ENCODE results near the gene NFIX. TPM values are rescaled to one million over a fixed set of nuclear protein-coding genes. Genes with fewer than 3 reads are reported as not detected.

NFIX gene
- total and polyA plus RNA-seq, 2 of the 13 experiments (the other 11 are each of a cell fraction or from before 2014, with no cell fraction given): 3.4 to 5.4 TPM

DNA sequence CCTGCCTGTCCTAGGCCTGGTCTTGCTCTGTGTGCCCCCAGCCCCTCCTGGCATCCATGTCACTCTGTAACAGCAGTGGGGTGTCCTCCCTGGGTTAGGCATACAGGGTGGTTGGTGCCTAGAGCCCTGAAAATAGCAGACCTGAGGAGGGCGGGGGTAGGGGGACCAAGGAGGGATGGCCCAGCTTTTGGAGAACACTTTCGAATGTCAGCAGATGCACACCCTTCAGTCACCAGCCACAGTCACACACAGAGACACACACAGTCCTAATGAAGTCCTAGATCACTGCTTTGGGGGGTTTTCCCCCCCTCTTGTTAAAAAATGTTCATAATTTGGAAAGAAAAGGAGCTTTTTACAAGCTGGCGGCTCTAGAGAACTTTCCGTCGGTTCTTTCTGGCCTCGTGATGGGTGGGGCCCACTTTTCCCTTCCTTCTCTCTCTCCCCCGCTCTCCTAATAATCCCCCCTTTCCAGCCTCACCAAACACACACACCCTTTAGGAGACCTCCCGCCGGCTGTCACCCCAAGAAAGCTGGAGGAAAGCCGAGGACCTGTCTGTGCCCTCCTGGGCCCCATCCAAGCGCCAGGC, 59.4 kb downstream of the NFIX start:
- H3K4me1 ChIP-seq (ENCODE audit: insufficient read depth, low read length): peaks cover 97% of the 10 kb centered on the region
- intact Hi-C loops (cut with micrococcal nuclease; ENCODE audit: unreplicated experiment) (no loop called here), in situ Hi-C loops (cut with HindIII; ENCODE audit: extremely low pct_ligation_motif_present, low pct_unique_long_range_greater_than_20kb) (no loop called here)
- no peak overlapping the region for H2AFZ ChIP-seq (ENCODE audit: low read length)
- no TSS peak for BruUV-seq (replicated peaks)
- H3K79me2 ChIP-seq (ENCODE audit: insufficient read depth, low read length): peaks cover 27% of the 10 kb centered on the region
- ChIA-PET CTCF (ENCODE audit: low intra/inter-chr PET ratio, low total read pairs) (no interaction called here), POLR2A (interaction anchor here (0.8 to 7.1 kb wide), 21 partner anchors 11 to 117 kb away, joined by 3 to 121 read pairs (median 6); partner anchors contain the start of genes CALR, IER2 and STX10)
- peak overlapping the region; percentile 81 for H3K4me2 ChIP-seq (ENCODE audit: low read depth, low read length)
- whole genome bisulfite sequencing (ENCODE audit: low lambda C conversion rate): 67% methylated on average over 11 of the region's 11 CpGs
- no peak for DNase-seq (ENCODE audit: low spot score)
- no peaks in the 10 kb centered on the region for H3K36me3 ChIP-seq (replicated peaks in 1 of 2; ENCODE audit: control insufficient read depth in 1 of 2, insufficient read depth in 2 of 2, low read length in 2 of 2)
- H3K9me3 ChIP-seq (ENCODE audit: low read length): no peaks in the 10 kb centered on the region
- no peaks in the 10 kb centered on the region for H3K27me3 ChIP-seq (ENCODE audit: control insufficient read depth in 1 of 2, insufficient read depth in 2 of 2, low read length in 2 of 2)
- peak overlapping the region in 1 of 3 experiments; percentile 45; a peak in 1 of 6 replicates for H3K4me3 ChIP-seq (replicated peaks in 1 of 3; ENCODE audit: insufficient read depth in 1 of 3, low read depth in 2 of 3, low read length in 3 of 3)
- H4K20me1 ChIP-seq (ENCODE audit: insufficient read depth, low read length): peaks cover 10% of the 10 kb centered on the region
- H3K27ac ChIP-seq (ENCODE audit: extremely low read length, insufficient read depth, low read length): peak overlapping the region; percentile 91
- ATAC-seq: peak; percentile 1; the same call in 2 of the 3 replicates
- no peak for FAIRE-seq
- H3K9ac ChIP-seq (ENCODE audit: insufficient read depth, low read depth, low read length): peak overlapping the region; percentile 75
- TF ChIP-seq ZNF331 (CRISPR knock-in tag; IDR thresholded peaks at IDR 0.05) (no peak), ZNF550 (CRISPR knock-in tag; IDR thresholded peaks at IDR 0.05; ENCODE audit: borderline replicate concordance) (no peak), SUZ12 (IDR thresholded peaks at IDR 0.05; ENCODE audit: low read depth, low read length) (no peak), ZSCAN25 (CRISPR knock-in tag; IDR thresholded peaks at IDR 0.05) (no peak), SCMH1 (CRISPR knock-in tag; IDR thresholded peaks at IDR 0.05; ENCODE audit: borderline replicate concordance) (no peak), KDM1A (CRISPR knock-in tag; IDR thresholded peaks at IDR 0.05) (no peak), GZF1 (CRISPR knock-in tag; IDR thresholded peaks at IDR 0.05) (no peak), PHB2 (IDR thresholded peaks at IDR 0.05; ENCODE audit: partially characterized antibody) (no peak), XBP1 (CRISPR knock-in tag; IDR thresholded peaks at IDR 0.05) (no peak), GABPA (IDR thresholded peaks at IDR 0.05; ENCODE audit: low read depth, low read length) (no peak), GABPA (CRISPR knock-in tag; IDR thresholded peaks at IDR 0.05; ENCODE audit: low read depth) (no peak), ZNF557 (CRISPR knock-in tag; IDR thresholded peaks at IDR 0.05) (no peak), SP2 (CRISPR knock-in tag; IDR thresholded peaks at IDR 0.05) (no peak), HDAC1 (CRISPR knock-in tag; IDR thresholded peaks at IDR 0.05) (0 out of 2 replicates have a peak, but pooled peaks have one; percentile 1), ATF7-NPFF (CRISPR knock-in tag; IDR thresholded peaks at IDR 0.05; ENCODE audit: low read depth) (0 out of 2 replicates have a peak, but pooled peaks have one; percentile 5), PRPF4 (IDR thresholded peaks at IDR 0.05; ENCODE audit: low read depth, low read length, poor library complexity, severe bottlenecking) (peak; percentile 80), MIXL1 (CRISPR knock-in tag; IDR thresholded peaks at IDR 0.05) (no peak), SNAI1 (CRISPR knock-in tag; IDR thresholded peaks at IDR 0.05; ENCODE audit: borderline replicate concordance) (no peak)
- TF ChIP-seq, protein P1, sequence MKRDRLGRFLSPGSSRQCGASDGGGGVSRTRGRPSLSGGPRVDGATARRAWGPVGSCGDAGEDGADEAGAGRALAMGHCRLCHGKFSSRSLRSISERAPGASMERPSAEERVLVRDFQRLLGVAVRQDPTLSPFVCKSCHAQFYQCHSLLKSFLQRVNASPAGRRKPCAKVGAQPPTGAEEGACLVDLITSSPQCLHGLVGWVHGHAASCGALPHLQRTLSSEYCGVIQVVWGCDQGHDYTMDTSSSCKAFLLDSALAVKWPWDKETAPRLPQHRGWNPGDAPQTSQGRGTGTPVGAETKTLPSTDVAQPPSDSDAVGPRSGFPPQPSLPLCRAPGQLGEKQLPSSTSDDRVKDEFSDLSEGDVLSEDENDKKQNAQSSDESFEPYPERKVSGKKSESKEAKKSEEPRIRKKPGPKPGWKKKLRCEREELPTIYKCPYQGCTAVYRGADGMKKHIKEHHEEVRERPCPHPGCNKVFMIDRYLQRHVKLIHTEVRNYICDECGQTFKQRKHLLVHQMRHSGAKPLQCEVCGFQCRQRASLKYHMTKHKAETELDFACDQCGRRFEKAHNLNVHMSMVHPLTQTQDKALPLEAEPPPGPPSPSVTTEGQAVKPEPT (CRISPR knock-in tag; IDR thresholded peaks at IDR 0.05; ENCODE audit: low read depth): no peak
- TF ChIP-seq, protein P2, sequence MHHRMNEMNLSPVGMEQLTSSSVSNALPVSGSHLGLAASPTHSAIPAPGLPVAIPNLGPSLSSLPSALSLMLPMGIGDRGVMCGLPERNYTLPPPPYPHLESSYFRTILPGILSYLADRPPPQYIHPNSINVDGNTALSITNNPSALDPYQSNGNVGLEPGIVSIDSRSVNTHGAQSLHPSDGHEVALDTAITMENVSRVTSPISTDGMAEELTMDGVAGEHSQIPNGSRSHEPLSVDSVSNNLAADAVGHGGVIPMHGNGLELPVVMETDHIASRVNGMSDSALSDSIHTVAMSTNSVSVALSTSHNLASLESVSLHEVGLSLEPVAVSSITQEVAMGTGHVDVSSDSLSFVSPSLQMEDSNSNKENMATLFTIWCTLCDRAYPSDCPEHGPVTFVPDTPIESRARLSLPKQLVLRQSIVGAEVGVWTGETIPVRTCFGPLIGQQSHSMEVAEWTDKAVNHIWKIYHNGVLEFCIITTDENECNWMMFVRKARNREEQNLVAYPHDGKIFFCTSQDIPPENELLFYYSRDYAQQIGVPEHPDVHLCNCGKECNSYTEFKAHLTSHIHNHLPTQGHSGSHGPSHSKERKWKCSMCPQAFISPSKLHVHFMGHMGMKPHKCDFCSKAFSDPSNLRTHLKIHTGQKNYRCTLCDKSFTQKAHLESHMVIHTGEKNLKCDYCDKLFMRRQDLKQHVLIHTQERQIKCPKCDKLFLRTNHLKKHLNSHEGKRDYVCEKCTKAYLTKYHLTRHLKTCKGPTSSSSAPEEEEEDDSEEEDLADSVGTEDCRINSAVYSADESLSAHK (CRISPR knock-in tag; IDR thresholded peaks at IDR 0.05; ENCODE audit: borderline replicate concordance): no peak
- TF ChIP-seq, protein P3, sequence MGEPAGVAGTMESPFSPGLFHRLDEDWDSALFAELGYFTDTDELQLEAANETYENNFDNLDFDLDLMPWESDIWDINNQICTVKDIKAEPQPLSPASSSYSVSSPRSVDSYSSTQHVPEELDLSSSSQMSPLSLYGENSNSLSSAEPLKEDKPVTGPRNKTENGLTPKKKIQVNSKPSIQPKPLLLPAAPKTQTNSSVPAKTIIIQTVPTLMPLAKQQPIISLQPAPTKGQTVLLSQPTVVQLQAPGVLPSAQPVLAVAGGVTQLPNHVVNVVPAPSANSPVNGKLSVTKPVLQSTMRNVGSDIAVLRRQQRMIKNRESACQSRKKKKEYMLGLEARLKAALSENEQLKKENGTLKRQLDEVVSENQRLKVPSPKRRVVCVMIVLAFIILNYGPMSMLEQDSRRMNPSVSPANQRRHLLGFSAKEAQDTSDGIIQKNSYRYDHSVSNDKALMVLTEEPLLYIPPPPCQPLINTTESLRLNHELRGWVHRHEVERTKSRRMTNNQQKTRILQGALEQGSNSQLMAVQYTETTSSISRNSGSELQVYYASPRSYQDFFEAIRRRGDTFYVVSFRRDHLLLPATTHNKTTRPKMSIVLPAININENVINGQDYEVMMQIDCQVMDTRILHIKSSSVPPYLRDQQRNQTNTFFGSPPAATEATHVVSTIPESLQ (CRISPR knock-in tag; conservative IDR thresholded peaks at IDR 0.05): no peak
